GM23338 (cell line): ENCODE results near the gene F2. TPM values are rescaled to one million over a fixed set of nuclear protein-coding genes. Genes with fewer than 3 reads are reported as not detected.

Source experiments
- ATAC-seq: fragments of 200-7000 bp; cut with Tn5 transposase; 3 replicates; pipeline ENCODE4 v1.9.1; 2020
- DNase-seq: peaks from one replicate; pipeline ENCODE4 v3.0.0-alpha.2; 2015; ENCODE audit warnings: low spot score
- H2AFZ ChIP-seq: fragments of 200-600 bp; sonication (generic); 2 replicates; pipeline ENCODE4 v1.8.0; 2016; ENCODE audit warnings: antibody characterized with exemption, mild to moderate bottlenecking, moderate library complexity
- H3F3A ChIP-seq: fragments of 200-600 bp; sonication (generic); replicated peaks from 2 replicates; pipeline ENCODE4 v1.8.0; 2017; ENCODE audit warnings: antibody characterized with exemption, mixed run types, low read depth
- H3K27ac ChIP-seq: fragments of 200-600 bp; sonication (generic); 2 replicates; pipeline ENCODE4 v1.6.1; 2016; ENCODE audit warnings: low read depth
- H3K27me3 ChIP-seq: fragments of 200-600 bp; sonication (generic); 2 replicates; pipeline ENCODE4 v1.8.0; 2016; ENCODE audit warnings: mild to moderate bottlenecking, mixed run types, moderate library complexity; ENCODE audit not compliant: insufficient read depth
- H3K36me3 ChIP-seq: fragments of 200-600 bp; sonication (generic); 2 replicates; pipeline ENCODE4 v1.8.0; 2016; ENCODE audit warnings: mild to moderate bottlenecking; ENCODE audit not compliant: insufficient read depth
- H3K4me1 ChIP-seq: fragments of 200-600 bp; sonication (generic); 2 replicates; pipeline ENCODE4 v1.8.0; 2016; ENCODE audit warnings: mild to moderate bottlenecking, moderate library complexity; ENCODE audit not compliant: insufficient read depth
- H3K4me2 ChIP-seq: fragments of 200-600 bp; sonication (generic); 2 replicates; pipeline ENCODE4 v1.7.1; 2017; ENCODE audit warnings: mixed run types
- H3K4me3 ChIP-seq: fragments of 200-600 bp; sonication (generic); 2 replicates; pipeline ENCODE4 v1.6.1; 2016; ENCODE audit warnings: mixed run types
- H3K79me2 ChIP-seq: fragments of 200-600 bp; sonication (generic); replicated peaks from 2 replicates; pipeline ENCODE4 v1.8.0; 2017; ENCODE audit warnings: mild to moderate bottlenecking; ENCODE audit not compliant: insufficient read depth
- H3K9me2 ChIP-seq: fragments of 200-600 bp; sonication (generic); 2 replicates; pipeline ENCODE4 v1.8.0; 2017; ENCODE audit not compliant: insufficient read depth
- H4K20me1 ChIP-seq: fragments of 200-600 bp; sonication (generic); replicated peaks from 2 replicates; pipeline ENCODE4 v1.8.0; 2017; ENCODE audit warnings: mild to moderate bottlenecking; ENCODE audit not compliant: insufficient read depth
- H3K27ac Mint-ChIP-seq: 2 replicates; pipeline ENCODE4 v1.8.0; 2020; ENCODE audit warnings: inconsistent platforms, mild to moderate bottlenecking, moderate library complexity, mixed read lengths
- H3K27me3 Mint-ChIP-seq: 3 replicates; pipeline ENCODE4 v1.8.0; 2022; ENCODE audit warnings: low read depth, mild to moderate bottlenecking, moderate library complexity, mixed read lengths, inconsistent platforms; ENCODE audit not compliant: insufficient read depth, poor library complexity
- H3K36me3 Mint-ChIP-seq: 3 replicates; pipeline ENCODE4 v1.8.0; 2021; ENCODE audit warnings: low read depth, mild to moderate bottlenecking, inconsistent platforms, moderate library complexity, mixed read lengths
- H3K4me1 Mint-ChIP-seq: 3 replicates; pipeline ENCODE4 v1.8.0; 2020; ENCODE audit warnings: mild to moderate bottlenecking, inconsistent platforms, mixed read lengths
- H3K4me3 Mint-ChIP-seq: 3 replicates; pipeline ENCODE4 v1.8.0; 2021; ENCODE audit warnings: moderate library complexity, mild to moderate bottlenecking, inconsistent platforms, mixed read lengths
- H3K9me3 Mint-ChIP-seq: 3 replicates; pipeline ENCODE4 v1.8.0; 2020; ENCODE audit warnings: moderate library complexity, mild to moderate bottlenecking, inconsistent platforms, mixed read lengths
- CREB1 ChIP-seq: fragments of 250-450 bp; sonication (Bioruptor Pico); IDR thresholded peaks from 2 replicates; pipeline ENCODE4 v1.5.0; 2020; ENCODE audit warnings: low read depth, mild to moderate bottlenecking, moderate library complexity
- ETS1 ChIP-seq: IDR thresholded peaks from 2 replicates; pipeline ENCODE4 v1.6.1; 2016; ENCODE audit warnings: antibody characterized with exemption
- POLR2AphosphoS5 ChIP-seq: IDR thresholded peaks from 2 replicates; pipeline ENCODE4 v1.6.1; 2016; ENCODE audit warnings: antibody characterized with exemption, low read depth
- ZNF114 ChIP-seq: fragments of 250-450 bp; sonication (Bioruptor Pico); IDR thresholded peaks from 2 replicates; pipeline ENCODE4 v1.5.0; 2020; ENCODE audit warnings: mild to moderate bottlenecking, moderate library complexity
- ZNF331 ChIP-seq: fragments of 250-450 bp; sonication (Bioruptor Pico); IDR thresholded peaks from 2 replicates; pipeline ENCODE4 v1.5.0; 2020; ENCODE audit warnings: low read depth, mild to moderate bottlenecking, moderate library complexity
- ZNF462 ChIP-seq: fragments of 250-450 bp; sonication (Bioruptor Pico); IDR thresholded peaks from 2 replicates; pipeline ENCODE4 v1.5.0; 2020; ENCODE audit warnings: mild to moderate bottlenecking, moderate library complexity
- polyA plus RNA-seq: library from polyadenylated mRNA; unstranded; fragments of >200 nt; fragmentation: Nextera tagmentation; extraction: Ambion mirVana; gene quantifications from 2 replicates; pipeline ENCODE4 v1.2.1, GENCODE V29; 2016
- total RNA-seq: library from RNA; depleted of rRNA; stranded (reverse); fragments of >200 nt; shearing (Covaris generic); gene quantifications from 2 replicates; pipeline ENCODE4 v1.2.3, GENCODE V29; 2014

Gene F2
- total and polyA plus RNA-seq, 2 experiments from 2014 or later = 0.21 TPM; not detected in 1

- TF ChIP-seq ZNF462 (CRISPR knock-in tag) (no peak), ETS1 (no peak)
Measured at GRCh38 chr11:46705070-46705688, 13.8 kb upstream of the F2 start (continued).

- Histone ChIP-seq H3K27me3 (no peaks in the 10 kb centered on the region), H3K4me2 (no peak overlapping the region), H4K20me1 (no peaks in the 10 kb centered on the region; the same call in none of the 2 replicates), H3K4me1 (no peaks in the 10 kb centered on the region), H2AFZ (no peak overlapping the region), H3K27ac (no peak overlapping the region), H3K4me3 (no peak overlapping the region), H3K9me2 (no peaks in the 10 kb centered on the region), H3F3A (no peaks in the 10 kb centered on the region; the same call in 1 of the 2 replicates), H3K79me2 (peaks cover 9% of the 10 kb centered on the region), H3K36me3 (peaks cover 24% of the 10 kb centered on the region)
- no peak overlapping the region for H3K4me3 Mint-ChIP-seq
- peaks cover 3% of the 10 kb centered on the region for H3K27me3 Mint-ChIP-seq
- H3K9me3 Mint-ChIP-seq = no peaks in the 10 kb centered on the region
- H3K36me3 Mint-ChIP-seq = peaks cover 41% of the 10 kb centered on the region
- DNase-seq (no peak), ATAC-seq (no peak)
- H3K27ac Mint-ChIP-seq = no peak overlapping the region
- no peaks in the 10 kb centered on the region for H3K4me1 Mint-ChIP-seq
- TF ChIP-seq ZNF331 (CRISPR knock-in tag) (no peak), ZNF114 (CRISPR knock-in tag) (no peak), ETS1 (no peak), ZNF462 (CRISPR knock-in tag) (no peak), CREB1 (CRISPR knock-in tag) (no peak), POLR2AphosphoS5 (no peak)
Measured at GRCh38 chr11:46706886-46707285, 12.1 kb upstream of the F2 start.
